Caco-2 (cell line): Measurements from ENCODE around the gene WEE2. TPM values are rescaled to one million over a fixed set of nuclear protein-coding genes. Genes with fewer than 3 reads are reported as not detected.

Experiments
- Bru-seq: library from RNA; stranded (reverse); fragments of 400-500 nt; gene quantifications from one replicate; lab custom pipeline; 2021; lab: Mats Ljungman, UMichigan
- BruChase-seq, 2 experiments: library from RNA; stranded (reverse); fragments of 400-500 nt; gene quantifications; one replicate each; lab custom pipeline; 2021; lab: Mats Ljungman, UMichigan
- BruUV-seq: library from RNA; stranded (reverse); fragments of 400-500 nt; replicated peaks from 2 replicates; lab custom pipeline; 2021; lab: Mats Ljungman, UMichigan
- CTCF ChIA-PET: fragments of 300-600 bp; sonication (Branson Sonifier 250); formaldehyde crosslinking; loops from one replicate; lab custom pipeline; 2022; ENCODE audit warnings: antibody characterized with exemption; lab: Charles Lee
- POLR2A ChIA-PET: fragments of 300-600 bp; sonication (Branson Sonifier 250); formaldehyde crosslinking; loops from one replicate; lab custom pipeline; 2022; ENCODE audit warnings: antibody characterized with exemption; lab: Charles Lee
- DNase-seq, 2 experiments: peaks; one replicate each; pipeline versions ENCODE4 v3.0.0 to v3.0.0-alpha.2; 2020 to 2022
- H3K27me3 ChIP-seq: replicated peaks from 2 replicates; pipeline ENCODE4 v1.6.0; 2011; ENCODE audit warnings: low read length; ENCODE audit not compliant: control insufficient read depth, insufficient read depth
- H3K36me3 ChIP-seq: 2 replicates; pipeline ENCODE4 v1.5.1; 2011; ENCODE audit warnings: low read length; ENCODE audit not compliant: control insufficient read depth, insufficient read depth
- H3K4me1 ChIP-seq: fragments of 250-450 bp; sonication (Bioruptor Pico); 2 replicates; pipeline ENCODE4 v1.5.1; 2020; ENCODE audit warnings: mild to moderate bottlenecking
- H3K4me3 ChIP-seq: 2 replicates; pipeline ENCODE4 v1.5.1; 2011; ENCODE audit warnings: low read depth, mild to moderate bottlenecking, control low read depth, low read length
- H3K9me3 ChIP-seq: fragments of 250-450 bp; sonication (Bioruptor Pico); 2 replicates; pipeline ENCODE4 v1.5.1; 2020; ENCODE audit warnings: mild to moderate bottlenecking, moderate library complexity
- H3K27ac Mint-ChIP-seq: one replicate; pipeline ENCODE4 v1.8.0; 2022; ENCODE audit warnings: mixed read lengths; ENCODE audit not compliant: unreplicated experiment
- H3K27me3 Mint-ChIP-seq: one replicate; pipeline ENCODE4 v1.8.0; 2022; ENCODE audit warnings: mixed read lengths; ENCODE audit not compliant: insufficient read depth, unreplicated experiment
- H3K36me3 Mint-ChIP-seq: one replicate; pipeline ENCODE4 v1.8.0; 2022; ENCODE audit warnings: mild to moderate bottlenecking, mixed read lengths; ENCODE audit not compliant: insufficient read depth, unreplicated experiment
- H3K4me1 Mint-ChIP-seq: one replicate; pipeline ENCODE4 v1.8.0; 2022; ENCODE audit warnings: low read depth, mixed read lengths; ENCODE audit not compliant: unreplicated experiment
- H3K4me3 Mint-ChIP-seq: one replicate; pipeline ENCODE4 v1.8.0; 2022; ENCODE audit warnings: mild to moderate bottlenecking, moderate library complexity, mixed read lengths; ENCODE audit not compliant: unreplicated experiment
- H3K9me3 Mint-ChIP-seq: one replicate; pipeline ENCODE4 v1.8.0; 2022; ENCODE audit warnings: mixed read lengths; ENCODE audit not compliant: unreplicated experiment
- CTCF ChIP-seq, 2 experiments: fragments of 200-600 bp in 1 of 2; IDR thresholded peaks; 1 replicate in 1 of 2; 2 replicates in 1 of 2; pipeline versions ENCODE4 v1.5.1 to v1.8.0; 2011 to 2022; ENCODE audit warnings: antibody characterized with exemption in 1 of 2, control low read depth in 1 of 2, inconsistent platforms in 1 of 2, low read depth in 1 of 2, low read length in 1 of 2, mild to moderate bottlenecking in 1 of 2, moderate library complexity in 1 of 2; ENCODE audit not compliant: insufficient read depth in 1 of 2, severe bottlenecking in 1 of 2, unreplicated experiment in 1 of 2
- intact Hi-C: fragments of 100-400 bp; cut with micrococcal nuclease; formaldehyde crosslinking; loops from one replicate; pipeline ENCODE4 v1.10.0; 2022; ENCODE audit not compliant: unreplicated experiment
- long read RNA-seq: library from polyadenylated mRNA; stranded (forward); transcript quantifications from one replicate; pipeline ENCODE4 v2.0.0, GENCODE V29; 2022
- total RNA-seq: library from RNA; stranded (reverse); gene quantifications from 2 replicates; pipeline ENCODE4 v1.2.3, GENCODE V29; 2022

Gene WEE2
- 1.0 and 2.5 TPM in 2 replicates for total RNA-seq
- Bru-seq, nascent RNA = percentile 39 among the genes with signal in this experiment
- percentile 40 among the genes with signal in this experiment for BruChase-seq, experiment 1, labeled RNA remaining after a 2-hour chase
- BruChase-seq, experiment 2, labeled RNA remaining after a 6-hour chase = percentile 41 among the genes with signal in this experiment
- long read RNA-seq, partial matches to known transcripts = 1 of 1 reads
- long read RNA-seq, other reads (novel, unspliced or antisense) = 0 of 1 reads

GRCh38 chr7:141708351-141708750 is at the start of gene WEE2:
Gene WEE2 (plus strand): TSS chr7:141708353. CDS start chr7:141708759, 406 bp downstream.
- Histone ChIP-seq H3K4me3 (no peak within 1 kb of the TSS), H3K27me3 (no peaks in the 10 kb centered on the region), H3K4me1 (peaks cover 48% of the 10 kb centered on the region), H3K9me3 (no peaks in the 10 kb centered on the region), H3K36me3 (no peaks in the 10 kb centered on the region)
- Mint-ChIP-seq H3K36me3 (no peaks in the 10 kb centered on the region), H3K4me1 (peaks cover 20% of the 10 kb centered on the region), H3K4me3 (no peak within 1 kb of the TSS), H3K9me3 (no peaks in the 10 kb centered on the region), H3K27me3 (no peaks in the 10 kb centered on the region), H3K27ac (no peak within 1 kb of the TSS)
- no TSS peak for BruUV-seq
- ChIA-PET CTCF (interaction anchor here (1.2 kb wide), 1 partner anchor 54 kb away, joined by 3 read pairs; no protein-coding TSS in a partner anchor), POLR2A (interaction anchor here (0.6 kb wide), 1 partner anchor 180 kb away, joined by 3 read pairs; no protein-coding TSS in a partner anchor)
- no peak for TF ChIP-seq CTCF (IDR thresholded peaks at IDR 0.05; ENCODE audit: insufficient read depth in 1 of 2, low read depth in 1 of 2, low read length in 1 of 2, severe bottlenecking in 1 of 2, unreplicated experiment in 1 of 2)
- no peak for DNase-seq
- intact Hi-C loops = loop anchor here (10.0 kb wide), 1 partner anchor 54 kb away; no protein-coding TSS in a partner anchor

GRCh38 chr7:141659501-141659900 is 48.7 kb upstream of the WEE2 start:
- Mint-ChIP-seq H3K4me1 (peaks cover 3% of the 10 kb centered on the region), H3K4me3 (no peak overlapping the region), H3K27me3 (no peaks in the 10 kb centered on the region), H3K27ac (no peak overlapping the region), H3K9me3 (no peaks in the 10 kb centered on the region), H3K36me3 (peaks cover 31% of the 10 kb centered on the region)
- no peak for DNase-seq
- H3K4me3 ChIP-seq = no peak overlapping the region
- H3K4me1 ChIP-seq = no peaks in the 10 kb centered on the region
- no peaks in the 10 kb centered on the region for H3K27me3 ChIP-seq
- H3K36me3 ChIP-seq = no peaks in the 10 kb centered on the region; the same call in 1 of the 2 replicates
- intact Hi-C loops = loop anchor here (10.0 kb wide), 1 partner anchor 45 kb away; the partner anchor contains the start of genes DENND11 and WEE2
- CTCF ChIA-PET = interaction anchor here (0.6 kb wide), 1 partner anchor 572 kb away, joined by 6 read pairs; no protein-coding TSS in a partner anchor
- H3K9me3 ChIP-seq = no peaks in the 10 kb centered on the region
- no TSS peak for BruUV-seq
- POLR2A ChIA-PET = no interaction called here
- no peak for TF ChIP-seq CTCF (IDR thresholded peaks at IDR 0.05; ENCODE audit: insufficient read depth in 1 of 2, low read depth in 1 of 2, low read length in 1 of 2, severe bottlenecking in 1 of 2, unreplicated experiment in 1 of 2)

GRCh38 chr7:141660259-141660658 is 47.9 kb upstream of the WEE2 start:
- intact Hi-C loops = no loop called here
- no peaks in the 10 kb centered on the region for H3K4me1 ChIP-seq
- H3K9me3 ChIP-seq = no peaks in the 10 kb centered on the region
- DNase-seq = no peak
- Mint-ChIP-seq H3K27me3 (no peaks in the 10 kb centered on the region), H3K4me3 (no peak overlapping the region), H3K36me3 (peaks cover 24% of the 10 kb centered on the region), H3K9me3 (no peaks in the 10 kb centered on the region), H3K4me1 (no peaks in the 10 kb centered on the region), H3K27ac (peak overlapping the region; percentile 45)
- ChIA-PET POLR2A (no interaction called here), CTCF (interaction anchor here (0.6 to 0.9 kb wide), 2 partner anchors 77 to 572 kb away, joined by 4 to 6 read pairs; no protein-coding TSS in a partner anchor)
- no TSS peak for BruUV-seq
- H3K27me3 ChIP-seq = no peaks in the 10 kb centered on the region
- TF ChIP-seq CTCF (IDR thresholded peaks at IDR 0.05; ENCODE audit: insufficient read depth in 1 of 2, low read depth in 1 of 2, low read length in 1 of 2, severe bottlenecking in 1 of 2, unreplicated experiment in 1 of 2) = no peak
- no peaks in the 10 kb centered on the region for H3K36me3 ChIP-seq
- H3K4me3 ChIP-seq = no peak overlapping the region
